HCT116 (cell line): ENCODE data around the gene TTC19.

Experiments
- CTCF ChIP-seq, 3 experiments: fragments of 200-600 bp in 1 of 3; sonication (generic) in 1 of 3; IDR thresholded peaks in 2 of 3; conservative IDR thresholded peaks in 1 of 3; 2 replicates each; pipeline ENCODE4 v1.5.1; 2012 to 2017; ENCODE audit warnings: low read depth in 2 of 3, low read length in 2 of 3, antibody characterized with exemption in 1 of 3, borderline replicate concordance in 1 of 3, control low read depth in 1 of 3, mild to moderate bottlenecking in 1 of 3, mixed read lengths in 1 of 3, mixed run types in 1 of 3, moderate library complexity in 1 of 3; ENCODE audit not compliant: insufficient read depth in 1 of 3
- JUND ChIP-seq: IDR thresholded peaks from 2 replicates; pipeline ENCODE4 v1.6.1; 2012
- POLR2A ChIP-seq: IDR thresholded peaks from 2 replicates; pipeline ENCODE4 v1.7.0; 2011; ENCODE audit warnings: borderline replicate concordance; ENCODE audit not compliant: insufficient read depth, insufficient read length; ENCODE audit errors: extremely low read depth
- POLR2AphosphoS5 ChIP-seq: IDR thresholded peaks from 2 replicates; pipeline ENCODE4 v1.6.1; 2011; ENCODE audit warnings: mild to moderate bottlenecking, low read depth, low read length, moderate library complexity
- TF ChIP-seq, protein P1 (sequence below): IDR thresholded peaks from 2 replicates; pipeline ENCODE4 v1.6.1; 2012

DNA sequence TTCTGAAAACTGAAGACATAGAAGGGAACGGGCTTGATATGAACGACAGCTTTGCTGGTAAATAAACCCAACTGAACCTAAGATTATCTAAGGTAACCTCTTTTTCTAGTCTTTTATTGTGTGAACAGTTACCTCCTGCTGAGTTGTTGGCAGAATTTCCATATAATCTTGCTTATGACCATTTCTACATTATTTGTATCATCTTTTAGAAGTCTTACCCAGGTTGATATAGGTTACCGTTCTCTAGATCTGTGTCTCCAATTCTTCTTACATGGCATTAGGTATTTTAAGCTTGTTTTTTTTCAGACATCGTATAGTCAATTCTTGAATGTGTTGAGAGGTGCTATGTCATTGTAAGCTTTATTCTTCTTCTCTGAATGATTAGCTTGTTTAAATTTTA, 24.3 kb downstream of the TTC19 start:
- TF ChIP-seq JUND (no peak), CTCF (IDR thresholded peaks at IDR 0.05 in 2 of 3, conservative IDR thresholded peaks at IDR 0.05 in 1 of 3; ENCODE audit: borderline replicate concordance in 1 of 3, insufficient read depth in 1 of 3, low read depth in 2 of 3, low read length in 2 of 3) (no peak), POLR2AphosphoS5 (no peak), POLR2A (no peak)
- TF ChIP-seq, protein P1, sequence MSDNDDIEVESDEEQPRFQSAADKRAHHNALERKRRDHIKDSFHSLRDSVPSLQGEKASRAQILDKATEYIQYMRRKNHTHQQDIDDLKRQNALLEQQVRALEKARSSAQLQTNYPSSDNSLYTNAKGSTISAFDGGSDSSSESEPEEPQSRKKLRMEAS: no peak
